WI38 (cell line): ENCODE data around the gene CCNE1.

Experiments
- H3K4me3 ChIP-seq: 2 replicates; pipeline ENCODE4 v1.5.1; 2011; ENCODE audit warnings: low read depth, mild to moderate bottlenecking, control low read depth, low read length
- TF ChIP-seq, protein P1 (sequence below): IDR thresholded peaks from 2 replicates; pipeline ENCODE4 v1.5.1; 2012; ENCODE audit warnings: low read depth, mild to moderate bottlenecking, control low read depth, low read length

CCNE1 gene

GRCh38 chr19:29860492-29860891 is 48.7 kb downstream of the CCNE1 start:
- TF ChIP-seq, protein P1, sequence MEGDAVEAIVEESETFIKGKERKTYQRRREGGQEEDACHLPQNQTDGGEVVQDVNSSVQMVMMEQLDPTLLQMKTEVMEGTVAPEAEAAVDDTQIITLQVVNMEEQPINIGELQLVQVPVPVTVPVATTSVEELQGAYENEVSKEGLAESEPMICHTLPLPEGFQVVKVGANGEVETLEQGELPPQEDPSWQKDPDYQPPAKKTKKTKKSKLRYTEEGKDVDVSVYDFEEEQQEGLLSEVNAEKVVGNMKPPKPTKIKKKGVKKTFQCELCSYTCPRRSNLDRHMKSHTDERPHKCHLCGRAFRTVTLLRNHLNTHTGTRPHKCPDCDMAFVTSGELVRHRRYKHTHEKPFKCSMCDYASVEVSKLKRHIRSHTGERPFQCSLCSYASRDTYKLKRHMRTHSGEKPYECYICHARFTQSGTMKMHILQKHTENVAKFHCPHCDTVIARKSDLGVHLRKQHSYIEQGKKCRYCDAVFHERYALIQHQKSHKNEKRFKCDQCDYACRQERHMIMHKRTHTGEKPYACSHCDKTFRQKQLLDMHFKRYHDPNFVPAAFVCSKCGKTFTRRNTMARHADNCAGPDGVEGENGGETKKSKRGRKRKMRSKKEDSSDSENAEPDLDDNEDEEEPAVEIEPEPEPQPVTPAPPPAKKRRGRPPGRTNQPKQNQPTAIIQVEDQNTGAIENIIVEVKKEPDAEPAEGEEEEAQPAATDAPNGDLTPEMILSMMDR, result no peak
- H3K4me3 ChIP-seq, result no peak overlapping the region

GRCh38 chr19:29861574-29861973 is 49.8 kb downstream of the CCNE1 start:
- TF ChIP-seq, protein P1, result no peak

GRCh38 chr19:29866011-29866410 is 54.2 kb downstream of the CCNE1 start:
- no peak overlapping the region for H3K4me3 ChIP-seq

More at GRCh38 chr19:29861574-29861973, 49.8 kb downstream of the CCNE1 start:
- no peak overlapping the region for H3K4me3 ChIP-seq

DNA sequence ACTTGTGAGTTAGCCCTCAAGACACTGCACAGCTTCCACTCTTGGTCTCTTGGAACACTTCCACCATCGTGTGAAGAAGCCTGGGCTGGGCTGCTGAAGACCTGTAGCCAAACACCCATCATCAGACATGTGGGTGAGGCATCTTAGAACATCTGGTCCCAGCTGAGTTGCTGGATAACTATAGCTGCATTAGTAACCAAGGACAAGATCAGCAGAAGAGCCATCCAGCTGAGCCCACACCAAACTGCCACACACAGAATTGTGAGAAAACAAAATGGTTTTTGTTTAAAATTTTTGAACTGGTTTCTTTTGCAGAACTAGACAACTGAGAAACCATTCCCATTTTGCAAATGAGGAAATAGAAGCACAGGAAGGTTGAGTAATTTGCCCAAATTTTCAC is 56.2 kb downstream of the CCNE1 start:
- no peak overlapping the region for H3K4me3 ChIP-seq
- TF ChIP-seq, protein P1, result no peak

More at GRCh38 chr19:29866011-29866410, 54.2 kb downstream of the CCNE1 start:
- TF ChIP-seq, protein P1, result no peak

DNA sequence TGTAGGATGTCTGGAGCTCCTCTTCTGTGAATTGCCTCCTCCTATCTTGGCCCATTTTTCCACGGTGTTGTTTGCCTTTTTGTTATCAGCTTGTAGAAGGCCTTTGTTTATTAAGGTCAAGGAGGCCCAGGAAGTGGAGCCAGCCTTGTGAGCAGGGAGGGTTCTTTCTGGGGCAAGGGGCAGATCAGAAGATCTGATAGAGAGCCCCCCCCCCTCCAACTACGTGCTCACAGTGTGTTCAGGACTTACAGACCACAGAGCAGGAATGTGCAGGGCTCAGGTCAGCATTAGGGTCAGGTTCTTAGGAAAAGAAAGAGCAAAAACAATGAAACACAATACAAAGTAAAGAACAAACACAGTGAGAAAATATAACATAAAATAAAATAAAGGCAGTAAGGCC is 59.4 kb downstream of the CCNE1 start:
- no peak overlapping the region for H3K4me3 ChIP-seq
- TF ChIP-seq, protein P1, result no peak

DNA sequence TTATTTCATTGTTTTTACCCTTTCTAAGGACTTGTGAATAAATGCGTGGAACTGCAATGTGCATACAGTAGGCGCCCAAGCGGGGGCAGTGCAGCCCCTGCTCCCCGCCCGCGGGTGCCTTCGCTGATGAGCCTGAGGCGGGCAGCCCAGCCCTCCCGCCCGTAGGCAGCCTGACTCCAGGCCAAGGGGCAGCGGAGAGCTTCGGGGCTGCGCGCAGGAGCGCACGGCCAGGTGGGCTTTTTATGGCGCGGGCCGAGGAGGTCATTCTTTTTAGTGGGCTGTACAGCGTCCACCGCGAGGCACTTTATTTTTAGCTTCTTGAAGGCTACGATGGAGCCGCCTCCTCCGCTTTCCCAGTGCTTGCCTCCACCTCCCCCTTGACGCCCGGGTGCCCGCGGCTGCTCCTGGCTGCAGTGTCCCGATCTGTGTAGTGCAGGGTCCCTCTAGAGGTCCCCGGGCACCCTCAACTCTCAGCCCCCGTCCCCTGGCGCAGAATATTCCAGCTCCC is 60.5 kb downstream of the CCNE1 start:
- TF ChIP-seq, protein P1, result no peak
- no peak overlapping the region for H3K4me3 ChIP-seq

DNA sequence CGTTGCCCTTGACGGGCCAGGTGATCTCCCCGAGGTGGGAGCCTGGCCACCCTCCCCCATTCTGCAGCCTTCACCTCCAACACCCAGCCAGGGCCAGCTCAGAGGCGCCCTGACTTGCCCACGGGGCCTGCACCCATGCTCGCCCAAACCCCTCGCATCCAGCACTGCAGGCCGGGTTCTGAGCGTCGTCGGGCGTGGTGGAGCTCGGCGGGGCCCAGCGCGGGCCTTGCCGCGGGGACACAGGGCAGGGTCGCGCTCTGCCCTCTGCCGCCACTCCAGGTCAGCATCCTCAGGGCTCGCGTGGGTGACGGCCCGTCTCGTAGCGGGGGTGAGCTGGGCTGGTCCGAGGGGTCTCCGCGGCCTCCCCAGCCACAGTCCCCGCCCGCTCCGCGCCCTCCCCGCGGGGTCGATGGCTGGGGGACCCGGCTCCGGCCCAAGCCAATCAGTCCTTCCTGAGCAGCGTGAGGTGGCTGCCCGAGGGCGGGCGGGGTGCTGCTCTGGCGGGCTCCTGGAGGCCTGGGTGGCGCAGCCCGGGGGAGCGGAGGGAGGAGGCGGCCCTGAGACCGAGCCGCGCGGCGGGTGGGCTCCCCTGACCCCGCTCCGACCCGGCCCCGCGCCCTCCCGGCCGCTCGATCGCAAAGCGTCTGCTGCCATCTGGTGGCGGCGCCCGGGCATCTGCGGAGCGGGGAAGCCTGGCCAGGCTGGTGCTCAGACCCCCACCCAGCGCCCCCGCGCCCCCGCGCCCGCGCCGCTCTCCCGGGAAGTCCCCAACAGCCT is 61.4 kb downstream of the CCNE1 start:
- TF ChIP-seq, protein P1, result peak; percentile 58
- peak overlapping the region; percentile 37 for H3K4me3 ChIP-seq
